ENCODE measurements around the gene TMEM223.
"Not testable (repeated sequence)": the region's sequence is repeated elsewhere in the genome, so short reads cannot be mapped to it uniquely, and the experiment has no call there.

TMEM223 gene

DNA sequence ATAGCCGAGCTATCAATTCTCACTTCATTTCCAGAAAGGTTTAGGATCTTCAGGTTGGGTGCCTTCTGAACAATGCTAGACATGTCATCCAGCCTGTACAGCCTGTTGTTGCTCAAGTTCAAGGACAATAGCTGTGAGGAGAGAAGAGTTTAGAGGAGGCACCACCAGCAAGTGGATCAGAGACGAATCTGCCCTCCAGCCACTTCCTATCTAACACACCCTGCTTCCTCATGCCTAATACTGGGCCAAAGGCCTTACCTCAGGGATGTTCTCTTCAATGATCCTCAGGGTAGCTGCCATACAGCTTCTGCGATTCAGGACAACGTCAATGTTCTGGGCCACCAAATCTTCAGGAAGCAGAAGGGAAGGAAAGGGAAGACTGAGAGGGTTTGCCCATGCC is 9.3 kb upstream of the TMEM223 start:
- DNase-seq (ENCODE audit: low read depth, low spot score), result no peak

- DNase-seq (ENCODE audit: low read depth, low spot score), result no peak
Measured at GRCh38 chr11:62799486-62799885, 7.7 kb upstream of the TMEM223 start.

GRCh38 chr11:62796281-62796680 is 4.5 kb upstream of the TMEM223 start:
- no peak for DNase-seq (ENCODE audit: low read depth, low spot score)

GRCh38 chr11:62794201-62794775 is 2.5 kb upstream of the TMEM223 start:
- DNase-seq (ENCODE audit: low read depth, low spot score), result no peak

- no peak for DNase-seq (ENCODE audit: low read depth, low spot score)
Measured at GRCh38 chr11:62792202-62792575, 383 bp upstream of the TMEM223 start.

DNA sequence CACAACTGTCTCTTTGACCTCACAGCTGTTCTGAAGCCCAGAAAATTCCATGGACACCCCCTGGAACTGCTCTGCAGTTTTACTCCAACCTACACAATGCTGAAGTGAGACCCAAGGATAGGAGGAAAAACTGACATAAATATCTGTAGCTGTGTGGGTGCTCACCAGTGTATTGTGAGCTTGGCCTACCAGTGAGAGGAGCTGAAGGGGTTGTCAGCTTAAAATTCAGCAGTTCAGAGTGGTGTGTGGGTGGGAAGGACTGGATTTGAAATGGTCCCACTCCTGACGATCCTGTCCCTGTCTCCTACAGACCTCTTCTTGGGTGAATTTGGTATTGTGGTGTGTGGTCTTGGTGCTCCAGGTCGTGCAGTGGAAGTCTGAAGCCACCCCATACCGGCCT is 2.2 kb downstream of the TMEM223 start:
- no peak for DNase-seq (ENCODE audit: low read depth, low spot score)

- no peak for DNase-seq (ENCODE audit: low read depth, low spot score)
Measured at GRCh38 chr11:62788991-62789390, 2.8 kb downstream of the TMEM223 start.

GRCh38 chr11:62787005-62787759 is 4.6 kb downstream of the TMEM223 start, which contains the start of gene TMEM179B:
Gene TMEM179B, plus strand, starts transcription at chr11:62787402. Its CDS starts 30 bp downstream, at chr11:62787432.
- peak; percentile 99 for DNase-seq (ENCODE audit: low read depth, low spot score)

DNA sequence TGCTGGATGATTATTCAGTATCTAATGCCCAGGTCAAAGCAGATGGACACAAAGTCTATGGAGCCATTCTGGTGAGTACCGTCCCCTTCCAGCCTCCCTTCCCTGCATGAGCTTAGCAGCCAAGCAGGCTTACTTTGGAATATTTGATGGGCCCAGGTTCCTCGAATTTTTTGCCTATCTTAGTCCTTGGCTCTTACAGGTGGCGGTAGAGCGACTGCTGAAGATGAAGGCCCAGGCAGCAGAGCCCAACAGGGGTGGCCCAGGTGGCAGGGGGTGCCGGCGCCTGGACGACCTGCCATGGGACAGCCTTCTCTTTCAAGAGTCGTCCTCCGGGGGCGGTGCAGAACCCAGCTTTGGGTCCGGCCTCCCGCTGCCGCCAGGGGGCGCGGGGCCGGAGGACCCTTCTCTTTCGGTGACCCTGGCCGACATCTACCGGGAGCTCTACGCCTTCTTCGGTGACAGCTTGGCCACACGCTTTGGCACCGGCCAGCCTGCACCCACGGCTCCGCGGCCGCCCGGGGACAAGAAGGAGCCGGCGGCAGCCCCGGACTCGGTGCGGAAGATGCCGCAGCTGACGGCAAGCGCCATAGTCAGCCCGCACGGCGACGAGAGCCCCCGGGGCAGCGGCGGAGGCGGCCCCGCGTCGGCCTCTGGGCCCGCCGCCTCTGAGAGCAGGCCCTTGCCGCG is 5.3 kb downstream of the TMEM223 start:
- DNase-seq (ENCODE audit: low read depth, low spot score), result peak; percentile 95

GRCh38 chr11:62782753-62783152 is 9.1 kb downstream of the TMEM223 start:
- no peak for DNase-seq (ENCODE audit: low read depth, low spot score)

GRCh38 chr11:62778441-62778840 is 13.4 kb downstream of the TMEM223 start:
- no peak for DNase-seq (ENCODE audit: low read depth, low spot score)

- no peak for DNase-seq (ENCODE audit: low read depth, low spot score)
Measured at GRCh38 chr11:62777389-62777788, 14.4 kb downstream of the TMEM223 start.

DNA sequence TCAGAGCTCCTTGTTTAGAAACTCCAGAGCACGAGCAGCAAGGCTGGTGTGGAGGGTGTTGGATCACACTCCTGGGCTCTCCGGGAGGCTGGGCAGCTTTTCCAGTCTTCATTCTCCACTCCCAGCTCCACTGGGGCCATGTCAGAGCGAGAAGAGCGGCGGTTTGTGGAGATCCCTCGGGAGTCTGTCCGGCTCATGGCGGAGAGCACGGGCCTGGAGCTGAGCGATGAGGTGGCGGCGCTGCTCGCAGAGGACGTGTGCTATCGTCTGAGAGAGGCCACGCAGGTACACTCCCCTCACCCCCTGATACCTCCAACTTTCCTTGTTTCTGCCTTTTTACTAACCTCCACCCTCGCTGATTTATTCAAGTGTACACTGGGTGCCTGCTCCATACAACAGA is 16.2 kb downstream of the TMEM223 start:
- no peak for DNase-seq (ENCODE audit: low read depth, low spot score)

DNA sequence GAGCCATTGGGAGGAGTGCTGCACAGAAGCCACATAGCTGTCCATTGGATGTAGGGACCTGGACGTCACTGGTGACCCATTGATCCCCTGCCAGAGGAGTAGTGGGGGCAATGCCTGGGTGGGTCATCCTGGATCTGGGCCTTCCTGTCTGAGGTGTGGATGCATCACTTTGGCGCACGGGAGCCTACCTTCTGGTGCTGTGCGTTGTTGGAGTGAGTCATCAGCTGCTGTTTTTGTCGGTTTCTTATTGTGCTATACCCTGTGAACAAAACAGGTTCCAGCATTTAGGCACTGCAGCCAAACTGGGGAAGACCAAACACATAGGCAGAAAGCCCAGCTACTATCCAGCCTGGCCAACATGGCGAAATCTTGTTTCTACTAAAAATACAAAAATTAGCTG is 17.4 kb downstream of the TMEM223 start:
- DNase-seq (ENCODE audit: low read depth, low spot score), result peak; percentile 19

DNA sequence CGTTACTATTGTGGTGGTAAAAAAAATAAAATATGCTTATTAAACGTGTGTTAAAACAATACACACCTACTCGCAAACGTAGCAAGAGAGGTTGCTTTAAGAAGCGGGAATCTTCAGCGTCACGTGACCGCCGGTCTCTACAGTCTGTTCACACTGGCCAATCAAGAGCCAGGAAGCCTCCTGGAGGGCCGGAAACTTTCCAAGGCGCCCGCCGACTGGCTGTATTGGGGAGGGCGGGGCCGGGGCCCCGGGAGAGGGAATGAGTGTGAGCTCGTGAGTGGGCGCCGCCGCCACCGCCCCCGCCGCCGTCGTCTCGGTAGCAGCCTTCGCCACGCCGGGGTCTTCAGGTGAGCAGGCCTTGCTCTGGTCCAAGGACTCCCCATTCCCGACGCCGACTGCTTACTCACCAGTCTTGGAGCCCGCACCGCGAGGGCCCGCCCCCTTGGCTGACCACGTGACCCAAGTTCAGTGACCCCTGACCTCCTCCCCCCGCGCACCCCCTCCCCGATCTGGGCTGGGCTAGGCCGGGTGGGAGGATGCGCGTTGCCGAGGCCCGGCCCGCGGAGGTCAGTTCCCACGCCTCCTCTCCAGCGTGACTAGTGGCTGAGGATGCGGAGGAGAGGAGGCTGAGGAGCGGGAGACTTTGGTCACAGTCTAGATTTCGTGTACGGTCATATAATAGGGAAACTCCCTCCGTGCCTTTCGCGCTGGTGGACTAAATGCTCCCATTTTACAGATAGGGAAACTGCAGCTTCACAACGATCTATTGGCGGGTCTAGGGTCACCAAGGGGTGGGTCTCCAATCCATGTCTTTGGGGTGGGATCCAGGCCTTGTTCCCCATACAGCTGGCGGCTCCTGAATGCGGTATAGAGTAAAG is 20.4 kb downstream of the TMEM223 start, which contains the start of gene TAF6L:
Gene TAF6L (plus strand): TSS at position 253 of the 878 bp plus-strand sequence. CDS start 4,388 bp downstream, outside the sequence.
- DNase-seq (ENCODE audit: low read depth, low spot score), result peak; percentile 98

GRCh38 chr11:62770778-62771143 is 21.0 kb downstream of the TMEM223 start:
- DNase-seq (ENCODE audit: low read depth, low spot score), result no peak

DNA sequence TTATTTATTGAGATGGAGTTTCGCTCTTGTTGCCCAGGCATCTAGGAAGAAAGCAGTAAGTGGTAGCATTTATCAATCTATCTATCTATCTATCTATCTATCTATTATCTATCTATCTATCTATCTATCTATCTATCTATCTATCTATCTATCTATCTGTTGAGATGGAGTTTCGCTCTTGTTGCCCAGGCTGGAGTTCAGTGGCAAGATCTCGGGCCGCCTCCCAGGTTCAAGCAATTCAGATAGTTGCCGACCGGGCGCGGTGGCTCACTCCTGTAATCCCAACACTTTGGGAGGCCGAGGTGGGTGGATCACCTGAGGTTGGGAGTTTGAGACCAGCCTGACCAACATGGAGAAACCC is 31.0 kb downstream of the TMEM223 start:
- DNase-seq (ENCODE audit: low read depth, low spot score), result not testable (repeated sequence)

GRCh38 chr11:62757846-62758788 is 33.7 kb downstream of the TMEM223 start:
- no peak for DNase-seq (ENCODE audit: low read depth, low spot score)

- no peak for DNase-seq (ENCODE audit: low read depth, low spot score)
Measured at GRCh38 chr11:62755086-62755615, 36.7 kb downstream of the TMEM223 start.
